HG03066 (cell line): ENCODE measurements around the gene AANAT.

Source experiments
- ATAC-seq: cut with Tn5 transposase; IDR thresholded peaks from one replicate; pipeline ENCODE4 v1.9.1; 2021; ENCODE audit warnings: low read depth; ENCODE audit not compliant: unreplicated experiment

AANAT gene

DNA sequence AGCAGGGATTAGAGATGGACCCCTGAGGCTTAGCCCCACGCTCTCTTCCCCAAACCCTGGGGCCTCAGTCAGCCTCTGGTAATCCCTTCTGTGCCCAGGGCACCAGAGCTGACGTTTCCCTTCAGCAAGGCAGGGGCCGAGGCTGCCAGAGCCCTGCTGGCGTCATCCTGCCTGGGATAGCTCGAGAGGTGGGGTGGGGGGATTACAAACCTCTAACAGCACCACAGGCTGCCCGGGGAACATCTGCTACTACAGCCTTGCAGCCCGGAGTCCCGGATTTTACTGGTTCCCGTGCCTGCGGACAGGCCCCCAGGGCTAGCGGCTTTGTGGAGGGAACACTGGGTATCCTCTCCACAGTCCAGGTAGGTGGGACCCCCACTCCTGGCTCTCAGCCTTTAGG is at the start of gene AANAT:
TSS of gene AANAT (plus strand) at position 238 of the 400 bp plus-strand sequence. CDS start 1,144 bp downstream, outside the sequence.
- ATAC-seq, result no peak

DNA sequence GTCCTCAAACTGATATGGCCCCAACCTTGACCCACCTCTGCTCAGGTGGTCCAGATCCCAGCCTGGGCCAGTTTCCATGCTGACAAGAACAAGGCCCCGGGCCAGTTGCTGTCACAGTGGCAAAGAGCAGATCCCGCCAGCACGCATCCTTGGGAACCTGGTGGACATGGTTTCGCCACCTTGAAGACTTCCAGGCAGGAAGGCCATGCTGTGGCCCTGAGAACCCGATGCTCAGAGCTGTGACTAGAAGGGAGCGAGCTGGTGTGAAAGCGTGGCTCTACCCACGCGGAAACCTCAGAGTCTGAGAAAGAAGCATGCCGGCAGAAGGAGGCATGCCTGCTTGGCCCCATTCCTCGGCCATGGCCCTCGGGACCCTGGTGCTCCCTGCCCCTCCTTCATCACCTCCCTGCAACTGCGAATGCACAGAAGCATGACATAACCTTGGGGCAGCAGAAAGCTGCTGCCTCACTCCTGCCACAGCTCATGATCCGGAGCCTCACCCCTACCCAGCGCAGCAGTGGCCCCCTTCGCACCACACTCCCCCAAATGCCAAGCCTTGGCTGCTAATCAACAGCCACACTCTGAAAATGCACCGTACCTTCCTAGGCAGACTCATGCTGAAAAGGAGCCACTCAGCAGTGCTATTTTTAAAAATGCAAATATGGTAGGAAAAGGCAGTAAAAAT is 47.7 kb upstream of the AANAT start:
- ATAC-seq, result no peak

DNA sequence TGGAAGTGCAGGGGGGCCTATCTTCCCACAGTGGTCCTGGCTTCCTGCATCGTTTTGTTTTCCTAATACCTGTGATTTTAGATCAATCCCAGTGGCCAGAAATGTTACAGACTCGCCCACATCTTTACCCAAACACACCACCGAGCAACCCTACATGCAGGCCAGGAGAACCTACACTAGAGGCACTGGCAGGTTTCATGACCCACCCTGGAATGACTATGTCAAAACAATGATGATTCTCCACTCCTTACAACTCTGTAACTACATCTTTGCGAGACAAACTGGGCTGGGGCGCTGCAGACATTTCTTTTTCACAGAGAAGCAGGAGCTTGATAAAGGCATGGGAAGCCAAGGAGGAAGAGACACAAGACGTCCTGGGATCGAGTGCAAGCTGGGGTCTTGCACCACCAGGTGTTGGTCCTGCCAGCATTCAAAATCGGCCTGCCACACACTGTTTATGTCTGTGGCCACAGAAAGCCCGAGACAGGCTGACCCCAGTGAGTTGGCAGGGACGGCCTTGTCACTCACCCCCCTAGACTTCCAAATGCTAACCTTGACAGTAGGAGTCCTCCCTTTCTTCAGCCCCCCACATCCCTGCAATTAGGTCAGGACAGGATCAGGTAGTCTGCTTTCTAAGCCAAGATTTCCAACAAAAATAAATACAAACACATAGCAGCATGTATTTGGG is 46.9 kb upstream of the AANAT start:
- no peak for ATAC-seq

DNA sequence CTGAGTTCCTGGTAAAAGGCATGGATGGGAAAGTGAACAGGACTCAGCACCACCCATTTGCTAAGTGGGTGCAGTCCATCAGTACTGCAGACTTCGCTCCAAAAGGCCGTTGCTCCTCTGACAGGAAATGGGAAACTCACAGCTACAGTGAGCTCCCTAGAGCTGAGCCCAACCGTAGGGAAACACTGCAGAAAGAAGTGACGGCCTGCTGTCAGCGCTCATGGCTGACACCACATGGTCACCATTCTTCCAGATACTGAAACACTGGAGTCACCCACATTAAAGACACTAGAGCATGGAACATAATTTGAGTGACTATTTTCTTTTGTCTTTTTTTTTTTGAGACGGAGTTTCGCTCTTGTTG is 46.4 kb upstream of the AANAT start:
- no peak for ATAC-seq

DNA sequence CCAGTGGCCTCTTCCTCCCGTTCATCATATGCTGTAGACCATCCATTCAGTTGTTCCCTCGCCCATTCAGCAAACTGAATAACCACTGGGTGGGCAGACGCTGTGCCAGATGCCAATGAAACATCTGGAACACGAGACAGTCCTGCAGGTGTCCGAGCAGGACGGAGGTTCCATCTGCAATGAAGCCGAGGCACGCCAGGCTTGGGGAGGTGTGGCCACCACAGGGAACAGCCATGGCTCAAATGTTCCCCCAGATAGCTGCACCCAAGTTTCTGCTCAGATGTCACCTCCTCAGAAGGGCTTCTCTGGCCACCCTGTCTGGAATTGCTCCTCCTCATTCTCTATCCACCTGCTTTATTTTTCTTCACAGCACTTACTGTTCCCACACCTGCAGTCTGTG is 45.0 kb upstream of the AANAT start:
- no peak for ATAC-seq

DNA sequence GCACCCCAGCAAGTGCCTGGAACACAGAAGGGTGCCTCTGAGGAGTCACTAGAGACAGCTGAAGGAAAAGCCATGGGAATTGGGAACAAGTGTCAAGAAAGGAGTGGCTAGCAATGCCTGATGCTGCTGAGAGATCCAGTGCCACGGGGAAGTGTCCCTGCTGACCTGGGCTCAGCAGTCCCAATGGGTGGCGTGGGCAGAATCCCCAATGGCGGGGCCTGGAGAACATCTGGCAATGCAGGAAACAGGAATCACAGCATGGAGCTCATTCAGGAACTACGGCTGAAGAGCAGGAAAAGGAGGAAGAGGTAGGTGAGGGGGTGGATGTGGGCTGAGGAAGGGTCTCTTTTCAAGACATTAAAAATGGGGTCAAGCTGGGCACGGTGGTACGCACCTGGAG is 44.5 kb upstream of the AANAT start:
- no peak for ATAC-seq

DNA sequence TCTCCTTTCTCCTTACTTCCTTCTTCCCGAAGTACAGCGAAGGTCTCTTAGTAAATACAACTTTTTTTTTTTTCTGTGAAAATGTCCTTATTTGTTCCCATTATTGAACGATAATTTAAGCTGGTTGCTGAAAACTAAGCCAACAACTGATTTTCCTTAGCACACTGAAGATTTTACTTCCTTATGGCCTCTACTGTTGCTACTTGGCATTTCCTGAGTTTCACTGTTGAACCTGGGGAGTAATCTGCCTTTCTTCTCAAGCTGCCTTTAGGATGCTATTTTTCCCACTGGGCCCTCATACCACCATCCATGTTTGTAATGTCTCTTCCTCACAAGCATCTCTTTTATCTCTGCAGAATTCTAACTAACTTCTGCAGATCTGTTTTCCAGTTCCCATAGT is 40.5 kb upstream of the AANAT start:
- no peak for ATAC-seq

DNA sequence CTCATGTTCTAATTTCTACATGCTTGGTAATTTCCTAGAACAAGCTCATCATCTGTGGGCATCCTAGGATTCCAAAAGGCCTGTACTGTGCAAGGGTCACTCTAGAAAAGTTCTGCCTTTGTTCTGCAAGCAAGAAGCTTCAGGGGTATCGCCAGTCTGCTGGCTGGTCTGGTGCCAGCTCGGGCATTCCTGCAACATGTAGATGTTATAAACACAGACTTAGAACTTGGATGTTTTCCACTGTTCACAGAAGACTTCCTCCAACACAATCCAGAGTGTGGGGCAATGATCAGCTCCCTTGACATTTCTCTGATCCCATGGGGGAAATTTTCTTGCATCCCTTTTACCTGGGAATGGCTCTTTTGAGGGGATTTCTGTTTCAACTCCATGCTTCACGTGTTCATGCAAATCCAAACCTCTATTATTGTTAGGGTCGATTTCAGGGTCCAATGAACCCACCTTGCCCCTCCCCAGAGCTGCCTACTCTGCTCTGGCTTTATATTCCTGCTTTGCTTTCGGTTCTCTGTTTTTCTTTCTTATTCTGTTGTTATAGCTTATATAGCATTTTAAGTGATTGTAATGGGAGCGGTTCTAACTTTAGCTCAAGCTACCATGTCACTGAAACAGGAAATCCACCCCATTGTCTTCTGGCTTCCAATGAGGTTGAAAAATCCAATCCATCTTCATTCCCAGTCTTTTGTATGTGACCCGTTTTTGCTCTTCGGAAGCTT is 39.7 kb upstream of the AANAT start:
- no peak for ATAC-seq

DNA sequence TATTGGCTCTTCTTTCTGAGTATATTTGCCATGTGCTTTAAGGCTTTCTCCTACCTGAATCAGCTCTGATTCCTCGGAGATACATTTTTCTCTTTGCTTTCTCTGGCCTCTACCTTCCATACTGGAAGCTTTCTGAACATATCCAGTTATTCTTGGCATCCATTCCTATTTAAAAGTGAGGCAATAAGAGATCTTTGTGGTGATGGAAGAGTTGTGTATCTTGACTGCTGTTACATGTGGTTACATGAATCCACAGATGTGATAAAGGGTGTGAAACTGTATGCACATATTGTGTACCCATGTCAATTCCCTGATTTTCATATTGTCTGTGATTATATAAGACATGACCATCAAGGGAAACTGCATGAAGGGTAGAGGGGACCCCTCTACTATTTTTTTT is 38.9 kb upstream of the AANAT start:
- ATAC-seq, result no peak

DNA sequence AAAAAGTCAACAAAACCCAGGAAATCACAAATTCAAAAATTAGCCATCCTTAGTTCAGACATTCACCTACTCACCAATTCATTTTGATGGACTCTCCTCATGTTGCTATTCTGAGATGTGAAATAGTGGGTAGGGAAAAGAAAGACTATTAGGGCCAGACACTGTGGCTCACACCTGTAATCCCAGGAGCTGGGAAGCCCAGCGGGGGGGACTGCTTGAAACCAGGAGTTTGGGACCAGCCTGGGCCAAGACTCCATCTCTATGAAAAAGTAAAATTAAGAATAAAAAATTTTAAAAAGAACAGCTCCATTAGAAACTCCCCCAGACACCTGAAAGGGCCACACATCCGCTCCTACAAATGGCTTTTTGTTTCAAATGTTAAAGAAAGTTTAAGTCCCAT is 35.9 kb upstream of the AANAT start:
- no peak for ATAC-seq

DNA sequence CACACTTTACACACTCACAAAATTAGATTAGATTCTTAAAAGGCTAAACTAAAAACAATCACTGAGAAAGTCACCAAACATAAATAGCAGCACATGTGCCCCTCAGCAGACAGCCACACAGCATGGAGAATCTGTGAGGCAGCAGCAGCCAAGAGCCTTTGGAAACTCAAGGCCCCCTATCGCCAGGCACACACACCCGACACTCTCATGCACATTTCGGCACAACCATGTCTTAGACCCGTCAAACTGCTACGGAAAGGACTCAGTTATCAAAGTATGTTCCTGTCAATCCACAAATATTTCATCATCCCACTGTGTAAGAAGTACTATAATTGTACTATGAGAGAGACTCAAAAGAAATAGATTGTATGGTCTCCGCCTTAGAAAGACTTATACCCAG is 35.4 kb upstream of the AANAT start:
- no peak for ATAC-seq

DNA sequence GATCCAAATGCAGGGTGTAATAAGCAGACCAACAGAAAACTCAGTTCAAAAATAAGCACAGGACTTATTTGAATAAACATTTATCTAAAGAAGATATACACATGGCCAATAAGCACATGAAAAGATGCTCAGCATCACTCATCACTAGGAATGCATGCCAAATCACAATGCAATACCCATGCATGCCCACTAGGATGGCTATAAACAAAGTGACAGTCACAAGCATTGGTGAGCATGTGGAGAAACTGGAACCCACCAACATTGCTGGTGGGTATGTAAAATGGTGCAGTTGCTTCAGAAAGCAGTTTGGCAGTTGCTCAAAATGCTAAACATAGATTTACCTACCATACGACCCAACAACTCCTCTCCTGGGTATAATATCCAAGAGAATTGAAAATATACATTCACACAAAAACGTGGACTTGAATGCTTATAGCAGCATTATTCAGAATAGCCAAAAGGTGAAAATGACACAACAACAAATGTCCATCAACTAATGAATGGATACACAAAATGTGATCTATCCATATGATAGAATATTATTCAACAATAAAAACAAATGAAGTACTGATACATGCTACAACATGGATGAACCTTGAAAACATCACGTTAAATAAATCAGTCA is 34.6 kb upstream of the AANAT start:
- no peak for ATAC-seq

DNA sequence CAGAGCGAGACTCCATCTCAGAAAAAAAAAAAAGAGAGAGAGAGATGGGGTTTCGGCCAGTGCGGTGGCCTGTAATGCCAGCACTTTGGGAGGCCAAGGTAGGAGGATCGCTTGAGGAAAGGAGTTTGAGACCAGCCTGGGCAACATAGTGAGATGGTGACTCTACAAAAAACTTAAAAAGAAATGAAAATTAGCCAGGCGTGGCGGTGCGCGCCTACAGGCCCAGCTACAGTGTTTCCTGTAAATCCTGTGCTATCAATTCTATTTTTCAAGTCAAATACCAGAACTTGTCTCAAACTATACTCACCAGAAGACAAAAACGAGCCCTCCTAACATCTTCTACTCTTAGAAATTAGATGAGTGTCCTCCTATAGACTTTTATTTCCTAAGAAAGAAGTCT is 33.7 kb upstream of the AANAT start:
- ATAC-seq, result no peak

DNA sequence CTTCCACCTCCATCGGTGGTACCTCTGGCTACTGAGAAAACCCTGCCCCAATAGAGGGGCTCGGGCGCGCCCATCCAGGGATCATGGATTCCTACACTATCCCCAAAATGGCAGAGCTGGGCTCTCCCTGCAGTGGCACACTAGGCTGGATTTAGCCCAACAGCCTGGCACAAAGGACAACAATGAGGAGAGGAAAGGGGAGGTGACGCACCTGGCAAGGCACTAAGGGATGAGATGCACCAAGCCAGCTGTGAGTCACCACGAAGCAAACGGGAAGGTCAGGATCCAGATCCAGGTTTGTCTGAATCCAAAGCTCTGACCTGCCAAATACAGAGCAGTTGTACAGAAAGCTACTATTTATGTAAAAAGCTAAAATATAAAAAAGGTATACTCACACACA is 32.5 kb upstream of the AANAT start:
- ATAC-seq, result no peak

DNA sequence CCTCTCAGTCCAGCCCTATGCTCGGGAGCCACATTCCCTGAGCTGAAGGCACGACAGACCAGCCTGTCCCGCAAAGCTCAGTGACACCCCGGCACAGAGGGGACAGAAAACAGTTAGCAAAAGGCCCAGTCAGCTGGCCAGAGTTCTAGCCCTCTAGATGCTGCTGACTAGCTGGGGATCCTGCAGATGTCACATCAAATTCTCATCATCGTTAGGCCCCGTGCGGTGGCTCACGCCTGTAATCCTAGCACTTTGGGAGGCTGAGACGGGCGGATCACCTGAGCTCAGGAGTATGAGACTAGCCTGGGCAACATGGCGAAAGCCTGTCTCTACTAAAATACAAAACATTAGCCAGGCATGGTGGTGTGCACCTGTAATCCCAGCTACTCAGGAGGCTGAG is 31.7 kb upstream of the AANAT start:
- no peak for ATAC-seq

DNA sequence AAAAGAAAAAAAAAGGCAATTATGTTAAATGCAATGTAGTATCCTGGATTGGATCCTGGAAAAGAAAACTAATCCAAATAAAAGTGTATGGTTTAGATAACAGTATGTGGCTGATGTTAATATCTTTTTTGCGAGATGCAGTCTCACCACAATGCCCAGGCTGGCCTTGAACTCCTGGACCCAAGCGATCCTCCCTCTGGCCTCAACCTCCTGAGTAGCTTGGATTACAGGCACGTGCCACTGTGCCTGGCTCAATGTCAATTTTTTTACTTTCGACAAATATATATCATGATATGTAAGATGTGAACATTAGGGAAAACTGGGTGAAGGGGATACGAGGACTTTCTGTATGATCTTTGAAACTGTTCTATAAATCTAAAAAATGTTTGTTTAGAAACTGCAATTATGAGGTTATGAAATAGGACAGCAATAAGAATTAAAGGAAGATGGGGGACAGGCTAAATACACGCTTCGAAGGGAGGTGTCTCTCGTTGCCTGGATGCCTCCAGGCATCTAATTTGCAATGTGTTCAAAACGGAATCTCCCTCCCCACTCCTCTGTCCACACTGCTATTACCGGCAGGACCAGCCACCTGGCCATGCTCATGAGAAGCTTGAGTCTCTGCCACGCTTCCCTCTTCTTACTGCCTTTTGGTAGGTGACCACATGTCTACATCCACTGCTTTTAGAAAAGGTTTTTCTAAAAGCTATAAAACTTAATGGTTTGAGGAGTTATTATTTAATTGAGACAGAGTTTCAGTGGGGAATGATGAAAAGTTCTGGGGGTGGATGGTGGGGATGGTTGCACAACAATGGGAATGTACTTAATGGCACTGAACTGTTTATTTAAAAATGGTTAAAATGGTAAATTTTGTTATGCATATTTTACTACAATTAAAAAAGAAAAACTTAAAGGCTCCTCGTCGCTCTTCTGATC is 29.7 kb upstream of the AANAT start:
- ATAC-seq, result no peak

DNA sequence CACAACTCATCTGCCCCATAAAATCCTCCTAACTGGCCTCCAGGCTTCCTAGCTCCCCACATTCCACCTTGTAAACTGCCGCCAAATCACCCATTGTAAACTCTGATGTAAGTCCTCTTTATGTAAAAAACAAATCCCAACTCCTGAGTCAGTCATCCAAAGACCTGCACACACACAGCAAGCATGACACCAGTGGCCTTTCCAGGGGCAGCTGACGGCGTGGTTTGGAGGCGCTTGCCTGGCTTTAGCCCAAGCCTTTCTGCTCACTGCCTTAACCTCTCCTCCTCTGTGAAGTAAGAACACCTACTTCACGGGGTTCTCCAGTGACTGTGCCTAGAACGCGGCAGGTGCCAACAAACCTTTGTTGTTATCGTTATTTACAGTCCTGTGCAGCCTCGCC is 28.5 kb upstream of the AANAT start:
- ATAC-seq, result no peak

DNA sequence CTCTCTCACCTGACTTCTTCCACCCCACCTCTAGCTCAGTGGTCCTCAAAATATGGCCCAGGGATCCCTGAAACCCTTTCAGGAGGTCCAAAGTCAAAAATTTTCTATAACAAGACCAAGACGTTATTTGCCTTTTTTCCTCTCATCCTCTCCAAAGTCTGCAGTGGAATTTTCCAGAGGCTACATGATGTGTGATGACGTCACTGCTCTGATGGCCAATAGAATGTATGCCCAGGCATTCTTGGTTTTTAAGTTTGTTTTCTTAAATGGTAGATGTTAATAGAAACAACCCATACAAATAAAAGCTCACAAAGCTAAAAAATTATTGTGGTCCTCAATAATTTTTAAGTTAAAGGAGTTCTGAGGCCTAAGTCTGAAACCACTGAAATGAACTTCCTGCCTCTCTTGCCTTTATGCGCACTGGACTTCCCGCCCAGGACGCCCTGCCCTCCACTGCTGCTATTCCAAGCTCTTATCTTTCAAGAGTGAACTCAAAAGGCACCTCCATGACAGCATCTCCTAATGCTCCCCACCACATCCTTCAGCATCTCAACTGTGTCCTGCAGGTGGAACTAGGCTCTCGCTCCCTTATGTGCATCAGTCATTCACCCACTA is 28.0 kb upstream of the AANAT start:
- no peak for ATAC-seq

DNA sequence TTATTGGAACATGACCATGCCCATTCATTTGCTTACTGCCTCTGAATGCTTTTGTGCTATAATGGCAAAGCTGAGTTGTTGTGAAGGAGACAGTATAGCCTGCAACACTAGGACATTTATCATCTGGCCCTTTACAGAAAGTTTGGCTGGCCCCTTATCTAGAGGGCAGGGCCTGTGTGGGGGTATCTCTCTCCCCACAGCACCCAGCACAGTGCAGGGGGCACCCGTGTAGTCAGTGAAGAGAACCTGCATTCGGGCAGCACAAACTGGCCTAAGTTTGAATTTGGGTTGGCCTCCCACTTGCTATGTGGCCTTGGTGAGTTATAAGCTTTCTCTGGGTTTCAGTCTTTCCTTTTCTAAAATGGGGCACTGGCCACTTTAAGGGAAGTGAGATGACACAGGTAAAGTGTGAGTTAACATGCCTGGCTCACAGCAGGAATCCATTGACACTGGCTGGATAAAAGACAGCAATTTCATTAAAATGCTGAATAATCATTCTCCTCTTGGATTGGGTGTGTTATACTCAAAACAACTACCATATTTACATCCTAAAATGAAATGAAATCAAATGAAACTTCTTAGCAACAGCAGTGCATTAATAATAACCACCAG is 26.5 kb upstream of the AANAT start:
- no peak for ATAC-seq
